K562 (cell line): Measurements from ENCODE around the gene MRPS15. TPM values are rescaled to one million over a fixed set of nuclear protein-coding genes. Genes with fewer than 3 reads are reported as not detected.

ENCODE experiments used
- ATAC-seq: fragments of 200-7000 bp; cut with Tn5 transposase; 3 replicates; pipeline ENCODE4 v1.9.1; 2020; ENCODE audit warnings: moderate library complexity
- BruUV-seq: library from RNA; stranded (reverse); fragments of 400-500 nt; replicated peaks from 2 replicates; lab custom pipeline; 2021; lab: Mats Ljungman, UMichigan
- CTCF ChIA-PET: fragments of 300-600 bp; formaldehyde crosslinking; extraction: SDS; loops from one replicate; lab custom pipeline; 2021; ENCODE audit warnings: low intra/inter-chr PET ratio; lab: Yijun Ruan, JAX
- POLR2A ChIA-PET: fragments of 300-600, 350-650 bp; sonication (Branson Sonifier 250); formaldehyde crosslinking; extraction: SDS; loops from one replicate; lab custom pipeline; 2021; ENCODE audit warnings: antibody characterized with exemption, inconsistent platforms; lab: Yijun Ruan, JAX
- DNase-seq, 4 experiments: peaks; one replicate each; pipeline versions ENCODE4 v3.0.0 to v3.0.0-alpha.2; 2011 to 2018; ENCODE audit warnings: low spot score in 3 of 4, mixed read lengths in 3 of 4; ENCODE audit errors: extremely low read depth in 1 of 4
- FAIRE-seq: peaks from 2 replicates; lab custom pipeline; 2011; peaks lifted over from hg19 to GRCh38; lab: Jason Lieb, UNC
- H2AFZ ChIP-seq: 2 replicates; pipeline ENCODE4 v1.6.0; 2011; ENCODE audit warnings: low read depth, low read length, control low read depth, inconsistent platforms
- H3K27ac ChIP-seq: fragments of 200-600 bp; 3 replicates; pipeline ENCODE4 v1.8.0; 2011; ENCODE audit warnings: low read depth, mild to moderate bottlenecking, control low read depth, inconsistent platforms, low read length, moderate library complexity, mixed read lengths; ENCODE audit errors: extremely low read depth
- H3K27me3 ChIP-seq, 2 experiments: fragments of 300-600 bp in 1 of 2; 2 replicates in 1 of 2; 3 replicates in 1 of 2; pipeline versions ENCODE4 v1.6.0 to v1.8.0; 2011; ENCODE audit warnings: inconsistent platforms in 2 of 2, low read length in 2 of 2, mild to moderate bottlenecking in 1 of 2, mixed read lengths in 1 of 2, moderate library complexity in 1 of 2; ENCODE audit not compliant: control insufficient read depth in 2 of 2, insufficient read depth in 2 of 2
- H3K36me3 ChIP-seq: fragments of 300-600 bp; 3 replicates; pipeline ENCODE4 v1.8.0; 2011; ENCODE audit warnings: mild to moderate bottlenecking, low read length, inconsistent platforms; ENCODE audit not compliant: control insufficient read depth, insufficient read depth
- H3K4me1 ChIP-seq, 2 experiments: fragments of 200-600 bp in 1 of 2; replicated peaks in 1 of 2; 2 replicates in 1 of 2; 3 replicates in 1 of 2; pipeline versions ENCODE4 v1.5.1 to v1.8.0; 2011; ENCODE audit warnings: inconsistent platforms in 2 of 2, low read length in 2 of 2, mild to moderate bottlenecking in 1 of 2, mixed read lengths in 1 of 2, moderate library complexity in 1 of 2; ENCODE audit not compliant: control insufficient read depth in 2 of 2, insufficient read depth in 2 of 2
- H3K4me2 ChIP-seq: 2 replicates; pipeline ENCODE4 v1.6.1; 2011; ENCODE audit warnings: low read length, control low read depth, inconsistent platforms, mixed read lengths; ENCODE audit not compliant: insufficient read depth
- H3K4me3 ChIP-seq: fragments of 200-600 bp; sonication (generic), shearing (Covaris generic); 2 replicates; pipeline ENCODE4 v1.5.1; 2016; ENCODE audit warnings: control low read depth, inconsistent platforms
- H3K79me2 ChIP-seq: fragments of 200-600 bp; 3 replicates; pipeline ENCODE4 v1.8.0; 2011; ENCODE audit warnings: low read length, inconsistent platforms; ENCODE audit not compliant: control insufficient read depth, insufficient read depth
- H3K9ac ChIP-seq, 2 experiments: 2 replicates each; pipeline versions ENCODE4 v1.6.0 to v1.6.1; 2011; ENCODE audit warnings: low read depth in 2 of 2, low read length in 2 of 2, control low read depth in 1 of 2, inconsistent platforms in 1 of 2, mild to moderate bottlenecking in 1 of 2, mixed read lengths in 1 of 2; ENCODE audit not compliant: insufficient read depth in 1 of 2
- H3K9me1 ChIP-seq: one replicate; pipeline ENCODE4 v1.6.0; 2011; ENCODE audit warnings: inconsistent platforms, mild to moderate bottlenecking, low read length, moderate library complexity; ENCODE audit not compliant: control insufficient read depth, insufficient read depth
- H3K9me3 ChIP-seq: replicated peaks from 2 replicates; pipeline ENCODE4 v1.5.1; 2011; ENCODE audit warnings: low read depth, low read length, inconsistent platforms; ENCODE audit not compliant: control insufficient read depth, insufficient read depth
- H4K20me1 ChIP-seq: replicated peaks from 2 replicates; pipeline ENCODE4 v1.6.1; 2011; ENCODE audit warnings: low read length, inconsistent platforms, mixed read lengths; ENCODE audit not compliant: control insufficient read depth, insufficient read depth
- ATF1 ChIP-seq, 2 experiments: fragments of 450-650 bp in 1 of 2; IDR thresholded peaks; 2 replicates each; pipeline ENCODE4 v1.6.1; 2016; ENCODE audit warnings: missing compliant biosample characterization in 1 of 2, missing genetic modification characterization in 1 of 2
- BRD9 ChIP-seq: fragments of 450-650 bp; IDR thresholded peaks from 2 replicates; pipeline ENCODE4 v1.6.1; 2018; ENCODE audit warnings: low read depth; ENCODE audit not compliant: partially characterized antibody
- BRF1 ChIP-seq: IDR thresholded peaks from 3 replicates; pipeline ENCODE4 v1.6.1; 2011; ENCODE audit warnings: borderline replicate concordance, mild to moderate bottlenecking; ENCODE audit not compliant: insufficient read length; ENCODE audit errors: extremely low read depth
- HDAC6 ChIP-seq: IDR thresholded peaks from 2 replicates; pipeline ENCODE4 v1.6.1; 2012; ENCODE audit warnings: low read depth, mild to moderate bottlenecking, control low read depth, inconsistent platforms, low read length, moderate library complexity
- NCOA2 ChIP-seq, 2 experiments: fragments of 450-650 bp; IDR thresholded peaks; 2 replicates each; pipeline ENCODE4 v1.6.1; 2018; ENCODE audit warnings: mild to moderate bottlenecking in 2 of 2, moderate library complexity in 1 of 2; ENCODE audit not compliant: partially characterized antibody in 2 of 2
- PCBP1 ChIP-seq: fragments of 200-400 bp; formaldehyde crosslinking; IDR thresholded peaks from 2 replicates; pipeline ENCODE4 v1.6.1; 2018; ENCODE audit warnings: mild to moderate bottlenecking, low read depth, low read length; ENCODE audit not compliant: poor library complexity, severe bottlenecking
- RB1 ChIP-seq: fragments of 450-650 bp; IDR thresholded peaks from 2 replicates; pipeline ENCODE4 v1.6.1; 2017; ENCODE audit warnings: low read depth, mild to moderate bottlenecking
- SNIP1 ChIP-seq: fragments of 450-650 bp; IDR thresholded peaks from 2 replicates; pipeline ENCODE4 v1.7.1; 2017; ENCODE audit warnings: low read depth, mild to moderate bottlenecking
- U2AF1 ChIP-seq: fragments of 200-400 bp; formaldehyde crosslinking; optimal IDR thresholded peaks from 2 replicates; pipeline ENCODE3; 2017; ENCODE audit warnings: mild to moderate bottlenecking, low read depth, low read length, moderate library complexity
- WHSC1 ChIP-seq: IDR thresholded peaks from one replicate; pipeline ENCODE4 v1.6.1; 2012; ENCODE audit warnings: low read length, control low read depth, inconsistent platforms
- ZNF280A ChIP-seq: fragments of 450-650 bp; IDR thresholded peaks from 2 replicates; pipeline ENCODE4 v1.6.1; 2018; ENCODE audit warnings: mild to moderate bottlenecking, low read depth; ENCODE audit not compliant: partially characterized antibody
- ZNF347 ChIP-seq: fragments of 450-650 bp; formaldehyde crosslinking; IDR thresholded peaks from 2 replicates; pipeline ENCODE4 v1.4.0; 2020; ENCODE audit warnings: low read depth, mild to moderate bottlenecking, moderate library complexity
- WGBS: fragments of 100-300 bp; shearing (Covaris generic); methylation state at CpG from one replicate; pipeline ENCODE4 v1.1.6; 2016; ENCODE audit warnings: low coverage, mixed read lengths; ENCODE audit not compliant: insufficient coverage; ENCODE audit errors: missing lambda C conversion rate; 5-methylcytosine and 5-hydroxymethylcytosine counted together
- in situ Hi-C: fragments of 300-500 bp; cut with MboI; formaldehyde crosslinking; loops from 4 replicates; pipeline ENCODE4 v1.15.0; 2018; ENCODE audit warnings: inconsistent platforms, mixed read lengths
- intact Hi-C: fragments of 100-400 bp; cut with micrococcal nuclease; formaldehyde crosslinking; loops from 2 replicates; pipeline ENCODE4 v1.14.2; 2022
- polyA plus RNA-seq, 8 experiments: library from polyadenylated mRNA; depleted of rRNA in 4 of 8; stranded (reverse) in 5 of 8; unstranded in 3 of 8; fragments of >200 nt; fragmentation: Nextera tagmentation in 2 of 8; fragmentation: Illumina TruSeq in 1 of 8; extraction: Ambion mirVana in 2 of 8; extraction: Trizol in 1 of 8; gene quantifications; 2 replicates each; pipeline versions ENCODE4 v1.2.1 to v1.2.3, GENCODE V29; 2011 to 2014; ENCODE audit warnings: inconsistent platforms in 1 of 8, missing spikeins in 1 of 8
- total RNA-seq, 7 experiments: library from RNA; depleted of rRNA in 6 of 7; stranded (reverse); fragments of >200 nt in 6 of 7; fragmentation: Illumina TruSeq in 2 of 7; extraction: Trizol in 2 of 7; gene quantifications; 2 replicates each; pipeline versions ENCODE4 v1.2.1 to v1.2.3, GENCODE V29; 2011 to 2021; ENCODE audit warnings: low replicate concordance in 1 of 7

The MRPS15 gene
- total and polyA plus RNA-seq, 9 of the 15 experiments (the other 6 are each of a cell fraction or from before 2014, with no cell fraction given), result 62.9 to 286 (median 149) TPM

GRCh38 chr1:36494971-36495370 is 30.8 kb upstream of the MRPS15 start:
- H3K79me2 ChIP-seq, result no peaks in the 10 kb centered on the region
- ChIA-PET CTCF (no interaction called here), POLR2A (interaction anchor here (1.4 to 3.3 kb wide), 2 partner anchors 8 to 21 kb away, joined by 3 to 8 read pairs; no protein-coding TSS in a partner anchor)
- no peak overlapping the region for H3K9ac ChIP-seq
- no peaks in the 10 kb centered on the region for H3K36me3 ChIP-seq
- BruUV-seq, result no TSS peak
- intact Hi-C loops (no loop called here), in situ Hi-C loops (no loop called here)
- H3K4me3 ChIP-seq, result no peak overlapping the region
- no peaks in the 10 kb centered on the region for H3K9me3 ChIP-seq
- no peak overlapping the region for H2AFZ ChIP-seq
- H3K4me2 ChIP-seq, result no peak overlapping the region
- ATAC-seq (no peak), DNase-seq (no peak), FAIRE-seq (no peak)
- H4K20me1 ChIP-seq, result no peaks in the 10 kb centered on the region
- TF ChIP-seq U2AF1 (no peak), BRD9 (no peak), HDAC6 (no peak), BRF1 (no peak), NCOA2 (IDR thresholded peaks at IDR 0.05; ENCODE audit: partially characterized antibody in 2 of 2) (no peak), ATF1 (CRISPR knock-in tag; IDR thresholded peaks at IDR 0.05) (no peak), ATF1 (tag; IDR thresholded peaks at IDR 0.05) (no peak), PCBP1 (no peak), WHSC1 (no peak), SNIP1 (no peak), ZNF280A (no peak), RB1 (no peak), ZNF347 (CRISPR knock-in tag) (no peak)
- no peak overlapping the region for H3K27ac ChIP-seq
- 2% methylated on average over 5 of the region's 5 CpGs for WGBS
- H3K4me1 ChIP-seq, result peaks cover 12 to 14% of the 10 kb centered on the region in 2 experiments
- H3K27me3 ChIP-seq, result peaks cover 4 to 5% of the 10 kb centered on the region in 2 experiments; a peak in 3 of 5 replicates
- no peaks in the 10 kb centered on the region for H3K9me1 ChIP-seq
